Upper lobe of left lung (tissue), 6 donors: ENCODE measurements around the gene LRG1. TPM values are rescaled to one million over a fixed set of nuclear protein-coding genes. Genes with fewer than 3 reads are reported as not detected.

Source experiments
- ATAC-seq, 2 donors: fragments of 200-7000 bp; cut with Tn5 transposase; one replicate each; pipeline ENCODE4 v1.9.1; 2022; ENCODE audit warnings: mild to moderate bottlenecking in 2 of 2, moderate library complexity in 2 of 2; ENCODE audit not compliant: low FRiP score in 2 of 2
- DNase-seq, 2 donors: peaks; one replicate each; pipeline ENCODE4 v3.0.0-alpha.2; 2019 to 2020
- H3K27ac ChIP-seq, 4 donors: fragments of 200-600 bp; sonication (generic); one replicate each; pipeline ENCODE4 v1.5.1; 2016 to 2019
- H3K27me3 ChIP-seq, 4 donors: fragments of 200-600 bp; sonication (generic); one replicate each; pipeline ENCODE4 v1.5.1; 2017 to 2019
- H3K36me3 ChIP-seq, 4 donors: fragments of 200-600 bp; sonication (generic); one replicate each; pipeline ENCODE4 v1.5.1; 2016 to 2019
- H3K4me1 ChIP-seq, 4 donors: fragments of 200-600 bp; sonication (generic); one replicate each; pipeline ENCODE4 v1.5.1; 2018 to 2019
- H3K4me3 ChIP-seq, 4 donors: fragments of 200-600 bp; sonication (generic); one replicate each; pipeline ENCODE4 v1.5.1; 2017 to 2019; ENCODE audit warnings: mild to moderate bottlenecking in 2 of 4, moderate library complexity in 1 of 4
- H3K9me3 ChIP-seq, 4 donors: fragments of 200-600 bp; sonication (generic); one replicate each; pipeline ENCODE4 v1.5.1; 2018 to 2019
- CTCF ChIP-seq, 6 experiments: fragments of 450-650 bp in 4 of 6; fragments of 200-600 bp in 2 of 6; sonication (generic) in 2 of 6; IDR thresholded peaks; one replicate each; pipeline ENCODE4 v1.5.1; 2016 to 2019; ENCODE audit warnings: antibody characterized with exemption in 6 of 6
- EP300 ChIP-seq, 4 donors: sonication (generic); formaldehyde crosslinking; IDR thresholded peaks; one replicate each; pipeline ENCODE4 v1.5.1; 2017; ENCODE audit warnings: antibody characterized with exemption in 4 of 4, control low read depth in 2 of 4
- POLR2A ChIP-seq, 4 donors: fragments of 450-650 bp; IDR thresholded peaks; one replicate each; pipeline ENCODE4 v1.5.1; 2016 to 2017; ENCODE audit warnings: antibody characterized with exemption in 4 of 4, mild to moderate bottlenecking in 2 of 4
- POLR2AphosphoS5 ChIP-seq, 2 donors: sonication (generic); formaldehyde crosslinking; IDR thresholded peaks; one replicate each; pipeline ENCODE4 v1.5.1; 2017; ENCODE audit warnings: antibody characterized with exemption in 2 of 2
- WGBS, 2 donors: methylation state at CpG; one replicate each; pipeline ENCODE4 v1.1.5; 2017 to 2018; 5-methylcytosine and 5-hydroxymethylcytosine counted together
- total RNA-seq, 6 donors: library from RNA; depleted of rRNA in 4 of 6; stranded (reverse); fragments of >200 nt in 4 of 6; gene quantifications; one replicate each; pipeline versions ENCODE4 v1.1.0 to v1.2.1, GENCODE V29; 2016 to 2021
- donor health status: DM: no; HTN: no; CAD: no; lungs with moderate emphysema.
- donor health status: DM: no; HTN: yes; CAD: no; lungs with severe emphysema.

LRG1 gene
- total RNA-seq, 6 donors from 2014 or later: 7.3 to 19.9 (median 12.2) TPM

GRCh38 chr19:4550479-4551050 lies 10.7 kb upstream of the LRG1 start:
- Histone ChIP-seq H3K9me3 (no peaks in the 10 kb centered on the region), H3K27ac (no peak overlapping the region), H3K4me3 (no peak overlapping the region), H3K4me1 (no peaks in the 10 kb centered on the region), H3K36me3 (peaks cover 0 to 61% (median 0%) of the 10 kb centered on the region in 4 donors), H3K27me3 (no peaks in the 10 kb centered on the region)
- ATAC-seq (no peak), DNase-seq (no peak)
- WGBS, 2 donors: 72 to 91% methylated on average over 10 to 26 of the region's 26 CpGs
- TF ChIP-seq EP300 (IDR thresholded peaks at IDR 0.05) (no peak), CTCF (IDR thresholded peaks at IDR 0.05) (no peak), POLR2A (IDR thresholded peaks at IDR 0.05) (no peak), POLR2AphosphoS5 (IDR thresholded peaks at IDR 0.05) (no peak)

- TF ChIP-seq EP300 (IDR thresholded peaks at IDR 0.05) (no peak), CTCF (IDR thresholded peaks at IDR 0.05) (no peak), POLR2AphosphoS5 (IDR thresholded peaks at IDR 0.05) (no peak), POLR2A (IDR thresholded peaks at IDR 0.05) (no peak)
- no peak overlapping the region for H3K4me3 ChIP-seq
- no peaks in the 10 kb centered on the region for H3K9me3 ChIP-seq
- H3K27ac ChIP-seq: no peak overlapping the region
- H3K36me3 ChIP-seq: peaks cover 0 to 55% (median 0%) of the 10 kb centered on the region in 4 donors
- ATAC-seq: no peak
- DNase-seq: peak in 1 of 2 donors; percentile 63
- H3K27me3 ChIP-seq: no peaks in the 10 kb centered on the region
- no peaks in the 10 kb centered on the region for H3K4me1 ChIP-seq
- WGBS, 2 donors: 88 to 89% methylated on average over 18 of the region's 18 CpGs
These were observed 10.2 kb upstream of the LRG1 start for GRCh38 chr19:4550018-4550417.

- no peak overlapping the region for H3K27ac ChIP-seq
- no peaks in the 10 kb centered on the region for H3K4me1 ChIP-seq
- H3K4me3 ChIP-seq: no peak overlapping the region
- ATAC-seq (no peak), DNase-seq (peak in 1 of 2 donors; percentile 66)
- no peaks in the 10 kb centered on the region for H3K27me3 ChIP-seq
- H3K9me3 ChIP-seq: no peaks in the 10 kb centered on the region
- TF ChIP-seq EP300 (IDR thresholded peaks at IDR 0.05) (no peak), CTCF (IDR thresholded peaks at IDR 0.05) (no peak), POLR2A (IDR thresholded peaks at IDR 0.05) (no peak), POLR2AphosphoS5 (IDR thresholded peaks at IDR 0.05) (no peak)
- 60 to 70% methylated on average over 11 to 14 of the region's 14 CpGs for WGBS, 2 donors
- peaks cover 0 to 40% (median 0%) of the 10 kb centered on the region in 4 donors for H3K36me3 ChIP-seq
These were observed 8.4 kb upstream of the LRG1 start for GRCh38 chr19:4548238-4548584.

GRCh38 chr19:4547303-4548237 lies 7.7 kb upstream of the LRG1 start:
- Histone ChIP-seq H3K9me3 (no peaks in the 10 kb centered on the region), H3K36me3 (peaks cover 0 to 34% (median 0%) of the 10 kb centered on the region in 4 donors), H3K27ac (no peak overlapping the region), H3K4me1 (no peaks in the 10 kb centered on the region), H3K27me3 (no peaks in the 10 kb centered on the region), H3K4me3 (no peak overlapping the region)
- peak; percentile 43 for ATAC-seq
- 65 to 69% methylated on average over 26 to 30 of the region's 32 CpGs for WGBS, 2 donors
- peak; percentile 51 to 77 for DNase-seq
- TF ChIP-seq POLR2A (IDR thresholded peaks at IDR 0.05) (no peak), CTCF (IDR thresholded peaks at IDR 0.05) (peak in 5 of 6 experiments; percentile 6 to 35 (median 14))
